ENCODE results near the gene PPP1R3A. TPM values are rescaled to one million over a fixed set of nuclear protein-coding genes. Genes with fewer than 3 reads are reported as not detected.
A peak's percentile ranks its signal among the peaks of the same experiment; 100 is the strongest.

PPP1R3A gene
- total and polyA plus RNA-seq, 2 of the 4 experiments (the other 2 are of a cell fraction), result not detected

DNA sequence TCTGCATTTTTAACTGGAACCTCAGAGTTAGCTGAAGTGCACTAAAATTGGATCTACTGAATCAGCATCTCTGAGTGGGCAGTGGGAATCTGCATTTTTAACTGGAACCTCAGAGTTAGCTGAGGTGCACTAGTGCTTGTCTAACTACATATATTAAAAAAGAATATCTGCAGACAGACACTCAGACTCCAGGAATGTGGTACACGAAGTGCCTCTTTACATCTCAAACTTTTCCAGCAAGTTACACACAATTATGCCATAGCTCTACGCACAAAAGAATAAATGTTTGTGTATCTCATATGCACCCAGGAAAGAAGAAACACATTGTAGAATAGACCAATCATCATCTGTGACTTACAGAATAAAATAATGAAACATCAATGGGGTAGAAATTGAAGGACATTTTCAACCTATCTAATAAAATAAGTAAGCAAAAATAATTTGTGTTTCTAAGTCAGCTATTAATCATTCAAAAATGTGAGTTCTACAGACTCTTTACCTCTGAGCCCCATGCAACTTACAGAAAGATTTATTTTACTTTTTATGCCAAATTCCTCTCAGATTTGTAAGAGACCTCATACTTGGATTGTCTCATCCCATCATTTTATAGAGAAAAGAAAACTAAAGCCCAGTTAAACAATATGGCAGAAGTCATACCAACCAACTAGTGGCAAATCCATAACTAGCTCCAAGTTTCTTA is 28.3 kb downstream of the PPP1R3A start:
- Histone ChIP-seq H3K79me1 (ENCODE audit: low read depth in 1 of 2, low read length in 2 of 2) (no peaks in the 10 kb centered on the region), H2BK5ac (ENCODE audit: low read depth, low read length, poor library complexity, severe bottlenecking) (peak overlapping the region; percentile 83), H2AFZ (replicated peaks; ENCODE audit: low read length, poor library complexity) (no peak overlapping the region), H3K9me3 (ENCODE audit: control insufficient read depth, insufficient read depth, low read length) (no peaks in the 10 kb centered on the region), H4K20me1 (ENCODE audit: insufficient read depth, low read length) (no peaks in the 10 kb centered on the region), H2AK9ac (replicated peaks; ENCODE audit: low read depth, low read length, poor library complexity) (no peak overlapping the region), H3K4ac (ENCODE audit: low read depth, low read length) (peak overlapping the region; percentile 68), H3K9ac (ENCODE audit: low read depth, low read length) (no peak overlapping the region), H4K5ac (ENCODE audit: low read depth, low read length) (no peak overlapping the region), H3K4me1 (ENCODE audit: control insufficient read depth, insufficient read depth, low read length) (peaks cover 2% of the 10 kb centered on the region; the same call in 1 of the 2 replicates), H3K9me1 (ENCODE audit: insufficient read depth, low read length) (peaks cover 4% of the 10 kb centered on the region; the same call in 1 of the 2 replicates), H4K91ac (ENCODE audit: insufficient read depth, low read depth, low read length) (peak overlapping the region; percentile 38; the same call in 1 of the 2 replicates), H3K23ac (ENCODE audit: low read depth, low read length) (0 out of 2 replicates have a peak overlapping the region, but pooled peaks have one; percentile 20), H3K14ac (replicated peaks; ENCODE audit: low read depth, low read length) (no peak overlapping the region; the same call in 1 of the 2 replicates), H3K4me2 (ENCODE audit: low read depth, low read length) (peak overlapping the region; percentile 17; the same call in 1 of the 2 replicates), H2AK5ac (ENCODE audit: low read depth, low read length) (no peak overlapping the region), H3K27me3 (ENCODE audit: control insufficient read depth, insufficient read depth, low read length) (no peaks in the 10 kb centered on the region), H3K27ac (ENCODE audit: insufficient read depth, low read length) (no peak overlapping the region), H2BK20ac (ENCODE audit: low read depth, low read length) (peak overlapping the region; percentile 78; the same call in 1 of the 2 replicates), H2BK120ac (ENCODE audit: low read depth, low read length) (peak overlapping the region; percentile 58), H3K56ac (ENCODE audit: extremely low read depth, insufficient read depth, low read length) (no peak overlapping the region; the same call in 1 of the 2 replicates), H3K18ac (ENCODE audit: low read depth, low read length) (no peak overlapping the region), H3K4me3 (ENCODE audit: insufficient read depth, low read depth, low read length) (no peak overlapping the region), H2BK15ac (ENCODE audit: low read depth, low read length) (peak overlapping the region; percentile 71; the same call in 1 of the 3 replicates), H3K36me3 (ENCODE audit: control insufficient read depth, insufficient read depth, low read length) (no peaks in the 10 kb centered on the region), H4K8ac (ENCODE audit: low read depth in 2 of 2, low read length in 2 of 2) (peak overlapping the region; percentile 57 to 74; a peak in 2 of 4 replicates)
- ChIA-PET CTCF (interaction anchor here (0.7 kb wide), 1 partner anchor 58 kb away, joined by 3 read pairs; no protein-coding TSS in a partner anchor), POLR2A (ENCODE audit: unreplicated experiment) (no interaction called here)
- dilution Hi-C loops (cut with HindIII; ENCODE audit: low sequenced_read_pairs, unreplicated experiment), result no loop called here
- intact Hi-C loops (cut with micrococcal nuclease), result no loop called here
- in situ Hi-C loops (cut with MboI; ENCODE audit: low sequenced_read_pairs), result no loop called here
- ATAC-seq (ENCODE audit: low read depth) (peak; percentile 60), DNase-seq (peak; percentile 47)
- BruUV-seq (replicated peaks), result no TSS peak
- WGBS, 2 experiments (ENCODE audit: extremely low coverage in 2 of 2, insufficient read length in 1 of 2), result no CpG with 5 or more reads among the region's 2 CpGs
- TF ChIP-seq BHLHE40 (IDR thresholded peaks at IDR 0.05; ENCODE audit: low read depth, low read length) (no peak), MXI1 (IDR thresholded peaks at IDR 0.05; ENCODE audit: borderline replicate concordance, low read depth, low read length) (no peak), CEBPB (IDR thresholded peaks at IDR 0.05; ENCODE audit: low read depth, low read length) (no peak), POLR2A (IDR thresholded peaks at IDR 0.05; ENCODE audit: low read depth, low read length) (no peak), RFX5 (IDR thresholded peaks at IDR 0.05; ENCODE audit: low read depth, low read length) (no peak), RAD21 (IDR thresholded peaks at IDR 0.05; ENCODE audit: low read length) (no peak), MAZ (IDR thresholded peaks at IDR 0.05; ENCODE audit: borderline replicate concordance, low read depth, low read length) (no peak), FOS (IDR thresholded peaks at IDR 0.05; ENCODE audit: low read depth, low read length) (no peak), CHD1 (IDR thresholded peaks at IDR 0.05; ENCODE audit: low read depth, low read length) (no peak), RCOR1 (IDR thresholded peaks at IDR 0.05; ENCODE audit: insufficient replicate concordance, low read length) (no peak), NFE2L2 (IDR thresholded peaks at IDR 0.05; ENCODE audit: low read depth, low read length) (no peak), SMC3 (IDR thresholded peaks at IDR 0.05; ENCODE audit: low read depth, low read length) (no peak)
- TF ChIP-seq, protein P1, sequence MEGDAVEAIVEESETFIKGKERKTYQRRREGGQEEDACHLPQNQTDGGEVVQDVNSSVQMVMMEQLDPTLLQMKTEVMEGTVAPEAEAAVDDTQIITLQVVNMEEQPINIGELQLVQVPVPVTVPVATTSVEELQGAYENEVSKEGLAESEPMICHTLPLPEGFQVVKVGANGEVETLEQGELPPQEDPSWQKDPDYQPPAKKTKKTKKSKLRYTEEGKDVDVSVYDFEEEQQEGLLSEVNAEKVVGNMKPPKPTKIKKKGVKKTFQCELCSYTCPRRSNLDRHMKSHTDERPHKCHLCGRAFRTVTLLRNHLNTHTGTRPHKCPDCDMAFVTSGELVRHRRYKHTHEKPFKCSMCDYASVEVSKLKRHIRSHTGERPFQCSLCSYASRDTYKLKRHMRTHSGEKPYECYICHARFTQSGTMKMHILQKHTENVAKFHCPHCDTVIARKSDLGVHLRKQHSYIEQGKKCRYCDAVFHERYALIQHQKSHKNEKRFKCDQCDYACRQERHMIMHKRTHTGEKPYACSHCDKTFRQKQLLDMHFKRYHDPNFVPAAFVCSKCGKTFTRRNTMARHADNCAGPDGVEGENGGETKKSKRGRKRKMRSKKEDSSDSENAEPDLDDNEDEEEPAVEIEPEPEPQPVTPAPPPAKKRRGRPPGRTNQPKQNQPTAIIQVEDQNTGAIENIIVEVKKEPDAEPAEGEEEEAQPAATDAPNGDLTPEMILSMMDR (conservative IDR thresholded peaks at IDR 0.05; ENCODE audit: low read depth, low read length), result no peak
- TF ChIP-seq, protein P2, sequence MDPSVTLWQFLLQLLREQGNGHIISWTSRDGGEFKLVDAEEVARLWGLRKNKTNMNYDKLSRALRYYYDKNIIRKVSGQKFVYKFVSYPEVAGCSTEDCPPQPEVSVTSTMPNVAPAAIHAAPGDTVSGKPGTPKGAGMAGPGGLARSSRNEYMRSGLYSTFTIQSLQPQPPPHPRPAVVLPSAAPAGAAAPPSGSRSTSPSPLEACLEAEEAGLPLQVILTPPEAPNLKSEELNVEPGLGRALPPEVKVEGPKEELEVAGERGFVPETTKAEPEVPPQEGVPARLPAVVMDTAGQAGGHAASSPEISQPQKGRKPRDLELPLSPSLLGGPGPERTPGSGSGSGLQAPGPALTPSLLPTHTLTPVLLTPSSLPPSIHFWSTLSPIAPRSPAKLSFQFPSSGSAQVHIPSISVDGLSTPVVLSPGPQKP (IDR thresholded peaks at IDR 0.05; ENCODE audit: borderline replicate concordance, low read depth, low read length), result no peak
- TF ChIP-seq, protein P3, sequence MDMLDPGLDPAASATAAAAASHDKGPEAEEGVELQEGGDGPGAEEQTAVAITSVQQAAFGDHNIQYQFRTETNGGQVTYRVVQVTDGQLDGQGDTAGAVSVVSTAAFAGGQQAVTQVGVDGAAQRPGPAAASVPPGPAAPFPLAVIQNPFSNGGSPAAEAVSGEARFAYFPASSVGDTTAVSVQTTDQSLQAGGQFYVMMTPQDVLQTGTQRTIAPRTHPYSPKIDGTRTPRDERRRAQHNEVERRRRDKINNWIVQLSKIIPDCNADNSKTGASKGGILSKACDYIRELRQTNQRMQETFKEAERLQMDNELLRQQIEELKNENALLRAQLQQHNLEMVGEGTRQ (IDR thresholded peaks at IDR 0.05; ENCODE audit: low read depth, low read length), result no peak

Measured in IMR-90 (cell line).